Measurements from ENCODE around the gene LASP1.
A peak's percentile ranks its signal among the peaks of the same experiment; 100 is the strongest.
"Not testable (repeated sequence)": the region's sequence is repeated elsewhere in the genome, so short reads cannot be mapped to it uniquely, and the experiment has no call there.

Gene LASP1

GRCh38 chr17:38940404-38940803 is 70.5 kb downstream of the LASP1 start:
- no peak for DNase-seq

- DNase-seq, result no peak
Observed at GRCh38 chr17:38942696-38943334, 73.0 kb downstream of the LASP1 start.

GRCh38 chr17:38943607-38944006 is 73.7 kb downstream of the LASP1 start:
- peak in 1 of 4 experiments; percentile 26 for DNase-seq

GRCh38 chr17:38947189-38947588 is 77.3 kb downstream of the LASP1 start:
- no peak for DNase-seq

GRCh38 chr17:38953800-38954199 is 83.9 kb downstream of the LASP1 start:
- DNase-seq, result not testable (repeated sequence)

GRCh38 chr17:38958326-38958725 is 88.5 kb downstream of the LASP1 start:
- DNase-seq, result no peak

- DNase-seq, result no peak
Observed at GRCh38 chr17:38958756-38959155, 88.9 kb downstream of the LASP1 start.

GRCh38 chr17:38959508-38959907 is 89.7 kb downstream of the LASP1 start:
- no peak for DNase-seq

- DNase-seq, result no peak
Observed at GRCh38 chr17:38960402-38960801, 90.5 kb downstream of the LASP1 start.

- no peak for DNase-seq
Observed at GRCh38 chr17:38961413-38961812, 91.6 kb downstream of the LASP1 start.

- peak; percentile 71 to 93 (median 86) for DNase-seq
Observed at GRCh38 chr17:38967290-38967738, 97.5 kb downstream of the LASP1 start, which contains the start of gene FBXO47. FBXO47 (minus strand) TSS chr17:38967403; CDS start chr17:38963025, 4,378 bp downstream.

GRCh38 chr17:38969281-38969680 is 99.4 kb downstream of the LASP1 start:
- no peak for DNase-seq

GRCh38 chr17:38970128-38970527 is 100.3 kb downstream of the LASP1 start:
- DNase-seq, result no peak

GRCh38 chr17:38970804-38971203 is 100.9 kb downstream of the LASP1 start:
- no peak for DNase-seq
